ENCODE results near the gene PCDHB7.

GRCh38 chr5:141135030-141135717, 37.3 kb upstream of the PCDHB7 start, which contains the start of gene PCDHB5:
- peak; percentile 15 to 45 for TF ChIP-seq CTCF (conservative IDR thresholded peaks at IDR 0.05 in 1 of 2, IDR thresholded peaks at IDR 0.05 in 1 of 2; ENCODE audit: low read depth in 1 of 2, low read length in 2 of 2)
- TF ChIP-seq EZH2 (IDR thresholded peaks at IDR 0.05; ENCODE audit: low read length, missing control alignments), result no peak
